GM18858 (cell line): ENCODE data around the gene RPP25L.

Experiments used
- ATAC-seq: cut with Tn5 transposase; IDR thresholded peaks from one replicate; pipeline ENCODE4 v1.9.1; 2021; ENCODE audit not compliant: unreplicated experiment

Gene RPP25L

GRCh38 chr9:34571481-34571810 lies 40.5 kb downstream of the RPP25L start:
- ATAC-seq, result no peak

GRCh38 chr9:34570809-34571480 lies 41.0 kb downstream of the RPP25L start:
- ATAC-seq, result no peak

- ATAC-seq, result no peak
These were observed 41.5 kb downstream of the RPP25L start for GRCh38 chr9:34570376-34570775.

GRCh38 chr9:34568774-34569173 lies 43.1 kb downstream of the RPP25L start:
- ATAC-seq, result no peak

- ATAC-seq, result no peak
These were observed 43.8 kb downstream of the RPP25L start for GRCh38 chr9:34568133-34568532.

- no peak for ATAC-seq
These were observed 44.9 kb downstream of the RPP25L start for GRCh38 chr9:34566972-34567371.

GRCh38 chr9:34566322-34566721 lies 45.6 kb downstream of the RPP25L start:
- no peak for ATAC-seq

GRCh38 chr9:34565856-34566255 lies 46.0 kb downstream of the RPP25L start:
- ATAC-seq, result no peak

GRCh38 chr9:34564617-34565016 lies 47.3 kb downstream of the RPP25L start:
- no peak for ATAC-seq

GRCh38 chr9:34563262-34563661 lies 48.6 kb downstream of the RPP25L start:
- no peak for ATAC-seq

- no peak for ATAC-seq
These were observed 49.7 kb downstream of the RPP25L start for GRCh38 chr9:34562135-34562745.

- no peak for ATAC-seq
These were observed 51.2 kb downstream of the RPP25L start for GRCh38 chr9:34560599-34561214.
